Coronary artery (tissue), 2 donors: ENCODE data around the gene PPIL1.

ENCODE experiments used
- DNase-seq: peaks from one replicate; pipeline ENCODE4 v3.0.0-alpha.2; 2017; ENCODE audit warnings: low spot score
- H3K27ac ChIP-seq, 2 donors: fragments of 200-600 bp; sonication (generic); one replicate each; pipeline ENCODE4 v1.5.1; 2016 to 2019
- H3K4me3 ChIP-seq: fragments of 200-600 bp; sonication (generic); 2 replicates; pipeline ENCODE4 v1.5.1; 2016; ENCODE audit warnings: mild to moderate bottlenecking, moderate library complexity
- CTCF ChIP-seq: fragments of 200-600 bp; sonication (generic); IDR thresholded peaks from one replicate; pipeline ENCODE4 v1.5.1; 2019; ENCODE audit warnings: antibody characterized with exemption

Gene PPIL1

GRCh38 chr6:36847991-36848390, 26.6 kb downstream of the PPIL1 start:
- no peak for DNase-seq

GRCh38 chr6:36847152-36847551, 27.5 kb downstream of the PPIL1 start:
- Histone ChIP-seq H3K27ac (no peak overlapping the region), H3K4me3 (no peak overlapping the region)
- TF ChIP-seq CTCF, result no peak
- DNase-seq, result no peak

More at GRCh38 chr6:36847991-36848390, 26.6 kb downstream of the PPIL1 start:
- Histone ChIP-seq H3K27ac (no peak overlapping the region), H3K4me3 (no peak overlapping the region)
- no peak for TF ChIP-seq CTCF

GRCh38 chr6:36845233-36845632, 29.4 kb downstream of the PPIL1 start:
- Histone ChIP-seq H3K4me3 (no peak overlapping the region), H3K27ac (no peak overlapping the region)
- TF ChIP-seq CTCF, result no peak
- DNase-seq, result no peak

- H3K4me3 ChIP-seq, result no peak overlapping the region
- DNase-seq, result no peak
- H3K27ac ChIP-seq, result no peak overlapping the region
- no peak for TF ChIP-seq CTCF
These were observed 30.1 kb downstream of the PPIL1 start for GRCh38 chr6:36844232-36845170.

GRCh38 chr6:36843170-36843569, 31.4 kb downstream of the PPIL1 start:
- TF ChIP-seq CTCF, result no peak
- Histone ChIP-seq H3K27ac (no peak overlapping the region), H3K4me3 (no peak overlapping the region)
- no peak for DNase-seq

GRCh38 chr6:36841756-36842155, 32.8 kb downstream of the PPIL1 start:
- Histone ChIP-seq H3K4me3 (no peak overlapping the region), H3K27ac (no peak overlapping the region)
- no peak for DNase-seq
- TF ChIP-seq CTCF, result no peak
